LNCaP clone FGC (cell line): ENCODE data around the gene VPS33B.
"Not testable (repeated sequence)": the region's sequence is repeated elsewhere in the genome, so short reads cannot be mapped to it uniquely, and the experiment has no call there.

Source experiments
- DNase-seq: peaks from one replicate; pipeline ENCODE4 v3.0.0-alpha.2; 2011; ENCODE audit warnings: low read depth
- H3K4me3 ChIP-seq: 2 replicates; pipeline ENCODE4 v1.5.1; 2011; ENCODE audit warnings: mild to moderate bottlenecking, low read depth, low read length, control low read depth
- CTCF ChIP-seq: IDR thresholded peaks from 2 replicates; pipeline ENCODE4 v1.5.1; 2012; ENCODE audit warnings: mild to moderate bottlenecking; ENCODE audit not compliant: control insufficient read depth, insufficient read depth; ENCODE audit errors: extremely low read depth

Gene VPS33B

GRCh38 chr15:91049378-91050127 is 27.2 kb upstream of the VPS33B start:
- TF ChIP-seq CTCF = peak; percentile 81
- H3K4me3 ChIP-seq = no peak overlapping the region
- peak; percentile 45 for DNase-seq

- DNase-seq = no peak
- TF ChIP-seq CTCF = no peak
- H3K4me3 ChIP-seq = no peak overlapping the region
These were observed 25.3 kb upstream of the VPS33B start for GRCh38 chr15:91047545-91048199.

GRCh38 chr15:91046056-91046455 is 23.7 kb upstream of the VPS33B start:
- H3K4me3 ChIP-seq, DNase-seq: not testable (repeated sequence)

- TF ChIP-seq CTCF = no peak
- no peak for DNase-seq
- no peak overlapping the region for H3K4me3 ChIP-seq
These were observed 22.7 kb upstream of the VPS33B start for GRCh38 chr15:91045065-91045464.

GRCh38 chr15:91043202-91043874 is 20.9 kb upstream of the VPS33B start:
- no peak overlapping the region for H3K4me3 ChIP-seq
- no peak for TF ChIP-seq CTCF
- DNase-seq = no peak

GRCh38 chr15:91040856-91041255 is 18.5 kb upstream of the VPS33B start:
- DNase-seq = no peak

More at GRCh38 chr15:91040856-91041255, 18.5 kb upstream of the VPS33B start:
- no peak overlapping the region for H3K4me3 ChIP-seq
- no peak for TF ChIP-seq CTCF
